Measurements from ENCODE around the gene ACLY. TPM values are rescaled to one million over a fixed set of nuclear protein-coding genes. Genes with fewer than 3 reads are reported as not detected.
"Not testable (repeated sequence)": the region's sequence is repeated elsewhere in the genome, so short reads cannot be mapped to it uniquely, and the experiment has no call there.

ACLY gene
- total RNA-seq, 1 donor from 2014 or later, result 49.1 TPM

DNA sequence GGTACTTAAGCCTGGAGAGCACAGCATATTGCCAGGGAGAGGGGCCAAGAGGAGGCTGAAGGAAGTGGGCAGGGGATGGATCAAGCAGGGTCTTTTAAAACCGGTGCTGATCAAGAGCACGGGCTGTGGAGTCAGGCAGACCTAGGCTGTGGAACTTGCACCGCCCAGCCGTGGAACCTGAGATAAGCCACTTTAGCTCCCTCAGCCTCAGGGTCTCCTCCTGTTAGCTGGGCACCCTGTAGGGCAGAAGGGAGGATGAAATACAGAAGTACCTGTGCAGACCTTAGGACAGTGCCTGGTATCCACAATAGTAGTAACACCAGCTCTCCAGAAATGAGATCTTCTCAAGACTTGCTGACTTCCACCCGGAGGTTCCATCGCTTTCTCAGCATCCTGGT lies 20.9 kb upstream of the ACLY start:
- Histone ChIP-seq H3K9ac (ENCODE audit: low read depth in 1 of 3, low read length in 3 of 3) (peak overlapping the region in 1 of 3 donors; percentile 33), H3K4me3 (ENCODE audit: low read length in 3 of 3) (peak overlapping the region in 1 of 3 donors; percentile 61), H3K27ac (ENCODE audit: low read depth, low read length) (no peak overlapping the region), H3K27me3 (ENCODE audit: control insufficient read depth in 3 of 3, insufficient read depth in 3 of 3, low read length in 3 of 3) (no peaks in the 10 kb centered on the region), H3K36me3 (ENCODE audit: control insufficient read depth in 3 of 3, insufficient read depth in 3 of 3, low read length in 3 of 3) (no peaks in the 10 kb centered on the region), H3K4me1 (ENCODE audit: control insufficient read depth in 3 of 3, insufficient read depth in 3 of 3, low read length in 3 of 3) (peaks cover 30 to 34% (median 31%) of the 10 kb centered on the region in 3 donors), H3K9me3 (ENCODE audit: control insufficient read depth in 3 of 3, low read length in 3 of 3) (no peaks in the 10 kb centered on the region)

DNA sequence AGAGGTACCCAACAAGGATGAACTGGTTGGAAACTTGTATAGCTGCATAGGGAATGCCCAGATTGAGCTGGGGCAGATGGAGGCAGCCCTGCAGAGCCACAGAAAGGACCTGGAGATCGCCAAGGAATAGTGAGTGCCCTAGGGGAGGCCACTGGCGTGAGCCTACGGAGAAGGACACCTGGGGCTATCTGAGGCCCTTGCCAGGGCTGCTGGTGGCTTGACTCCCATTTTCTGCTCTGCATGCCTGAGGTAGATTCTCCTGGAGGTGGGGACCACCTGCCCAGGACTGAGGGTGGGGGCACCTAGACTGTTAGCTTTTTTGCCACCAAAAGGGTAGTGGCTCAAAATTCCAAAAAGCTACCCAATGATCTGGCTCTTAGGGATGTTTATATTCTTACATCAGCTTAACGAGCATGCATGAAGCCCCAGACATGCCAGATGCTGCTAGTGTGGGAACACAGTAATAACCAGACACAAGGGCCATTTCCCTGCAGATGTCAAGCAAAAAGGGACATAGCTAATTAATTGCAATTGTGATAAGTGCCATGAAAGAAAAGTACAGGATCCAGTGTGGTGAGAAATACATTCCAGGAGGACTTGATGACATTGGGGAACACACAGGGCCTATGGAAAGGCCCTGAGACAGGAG lies 20.4 kb upstream of the ACLY start:
- Histone ChIP-seq H3K36me3 (ENCODE audit: control insufficient read depth in 3 of 3, insufficient read depth in 3 of 3, low read length in 3 of 3) (no peaks in the 10 kb centered on the region), H3K27me3 (ENCODE audit: control insufficient read depth in 3 of 3, insufficient read depth in 3 of 3, low read length in 3 of 3) (no peaks in the 10 kb centered on the region)

DNA sequence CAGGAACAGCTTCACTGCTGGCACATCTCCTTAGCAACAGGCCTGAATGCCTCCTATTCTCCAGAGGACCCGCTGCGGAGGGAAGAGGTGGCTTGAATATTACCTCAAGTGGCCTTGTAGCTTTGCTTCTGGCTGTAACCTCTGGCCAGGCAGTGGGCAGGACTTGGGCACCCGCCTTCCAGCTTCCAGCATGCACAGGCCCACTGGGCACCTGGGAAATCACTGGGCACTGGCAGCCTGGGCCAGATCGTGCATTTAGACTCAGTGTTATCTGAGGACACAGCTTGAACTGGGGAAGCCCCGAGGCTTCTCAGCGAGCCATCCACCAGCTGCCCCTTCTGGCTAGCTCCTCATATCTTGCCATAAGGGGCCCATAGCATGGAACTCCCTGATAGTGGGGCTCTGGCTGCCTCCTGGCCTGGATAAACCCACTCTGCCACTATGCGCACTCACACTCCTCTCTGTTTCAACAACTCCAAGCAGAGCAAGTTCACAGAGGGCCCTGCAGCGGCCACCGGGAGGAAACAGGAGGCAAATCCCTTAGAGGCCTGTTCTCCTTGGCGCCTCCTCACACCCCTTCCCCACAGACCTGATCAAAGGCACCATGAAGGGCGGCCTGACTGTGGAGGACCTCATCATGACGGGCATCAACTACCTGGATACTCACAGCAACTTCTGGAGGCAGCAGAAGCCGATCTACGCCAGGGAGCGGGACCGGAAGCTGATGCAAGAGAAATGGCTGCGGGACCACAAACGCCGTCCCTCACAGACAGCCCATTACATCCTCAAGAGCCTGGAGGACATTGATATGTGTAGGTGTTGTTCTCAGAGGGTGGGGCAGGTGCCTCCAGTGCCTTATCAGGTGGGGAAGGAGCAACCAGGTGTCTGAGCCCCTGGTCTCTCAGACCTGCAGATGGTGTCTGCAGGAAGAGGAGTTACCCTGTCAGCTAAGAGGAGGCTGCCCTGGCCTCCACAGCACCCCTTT lies 19.5 kb upstream of the ACLY start:
- peak overlapping the region; percentile 2 to 78 (median 73) for H3K9ac ChIP-seq (ENCODE audit: low read depth in 1 of 3, low read length in 3 of 3)
- H3K4me3 ChIP-seq (ENCODE audit: low read length in 3 of 3), result peak overlapping the region; percentile 43 to 61 (median 46)
- H3K36me3 ChIP-seq (ENCODE audit: control insufficient read depth in 3 of 3, insufficient read depth in 3 of 3, low read length in 3 of 3), result no peaks in the 10 kb centered on the region
- no peaks in the 10 kb centered on the region for H3K27me3 ChIP-seq (ENCODE audit: control insufficient read depth in 3 of 3, insufficient read depth in 3 of 3, low read length in 3 of 3)
- no peaks in the 10 kb centered on the region for H3K9me3 ChIP-seq (ENCODE audit: control insufficient read depth in 3 of 3, low read length in 3 of 3)
- peaks cover 30 to 34% (median 31%) of the 10 kb centered on the region in 3 donors for H3K4me1 ChIP-seq (ENCODE audit: control insufficient read depth in 3 of 3, insufficient read depth in 3 of 3, low read length in 3 of 3)
- H3K27ac ChIP-seq (ENCODE audit: low read depth, low read length), result peak overlapping the region; percentile 77

More for the DNA sequence above, 20.4 kb upstream of the ACLY start:
- H3K4me3 ChIP-seq (ENCODE audit: low read length in 3 of 3), result peak overlapping the region; percentile 5 to 61 (median 20)
- peak overlapping the region in 2 of 3 donors; percentile 73 to 78 for H3K9ac ChIP-seq (ENCODE audit: low read depth in 1 of 3, low read length in 3 of 3)
- H3K9me3 ChIP-seq (ENCODE audit: control insufficient read depth in 3 of 3, low read length in 3 of 3), result no peaks in the 10 kb centered on the region
- peak overlapping the region; percentile 77 for H3K27ac ChIP-seq (ENCODE audit: low read depth, low read length)
- peaks cover 30 to 34% (median 31%) of the 10 kb centered on the region in 3 donors for H3K4me1 ChIP-seq (ENCODE audit: control insufficient read depth in 3 of 3, insufficient read depth in 3 of 3, low read length in 3 of 3)

DNA sequence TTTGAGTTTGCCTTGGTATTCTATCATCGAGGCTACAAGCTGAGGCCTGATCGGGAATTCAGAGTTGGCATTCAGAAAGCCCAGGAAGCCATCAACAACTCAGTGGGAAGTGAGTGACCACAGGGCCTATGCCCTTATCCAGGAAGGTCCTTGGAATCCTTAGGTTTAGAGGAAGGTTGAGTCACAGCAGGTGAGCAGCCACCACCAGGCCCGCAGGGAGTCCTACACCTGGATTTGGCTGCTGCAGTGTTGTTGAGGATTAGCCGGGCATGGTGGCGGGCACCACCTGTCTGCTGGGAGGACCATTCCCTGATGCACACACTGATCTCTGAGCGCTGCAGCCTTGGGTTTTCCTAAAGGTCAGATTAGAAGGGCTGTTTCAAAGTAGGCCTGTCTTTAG lies 16.9 kb upstream of the ACLY start:
- H3K27me3 ChIP-seq (ENCODE audit: control insufficient read depth in 3 of 3, insufficient read depth in 3 of 3, low read length in 3 of 3), result no peaks in the 10 kb centered on the region
- no peak overlapping the region for H3K27ac ChIP-seq (ENCODE audit: low read depth, low read length)
- H3K9me3 ChIP-seq (ENCODE audit: control insufficient read depth in 3 of 3, low read length in 3 of 3), result no peaks in the 10 kb centered on the region
- no peak overlapping the region for H3K9ac ChIP-seq (ENCODE audit: low read depth in 1 of 3, low read length in 3 of 3)
- H3K36me3 ChIP-seq (ENCODE audit: control insufficient read depth in 3 of 3, insufficient read depth in 3 of 3, low read length in 3 of 3), result no peaks in the 10 kb centered on the region
- no peak overlapping the region for H3K4me3 ChIP-seq (ENCODE audit: low read length in 3 of 3)
- H3K4me1 ChIP-seq (ENCODE audit: control insufficient read depth in 3 of 3, insufficient read depth in 3 of 3, low read length in 3 of 3), result peaks cover 29 to 36% (median 34%) of the 10 kb centered on the region in 3 donors

DNA sequence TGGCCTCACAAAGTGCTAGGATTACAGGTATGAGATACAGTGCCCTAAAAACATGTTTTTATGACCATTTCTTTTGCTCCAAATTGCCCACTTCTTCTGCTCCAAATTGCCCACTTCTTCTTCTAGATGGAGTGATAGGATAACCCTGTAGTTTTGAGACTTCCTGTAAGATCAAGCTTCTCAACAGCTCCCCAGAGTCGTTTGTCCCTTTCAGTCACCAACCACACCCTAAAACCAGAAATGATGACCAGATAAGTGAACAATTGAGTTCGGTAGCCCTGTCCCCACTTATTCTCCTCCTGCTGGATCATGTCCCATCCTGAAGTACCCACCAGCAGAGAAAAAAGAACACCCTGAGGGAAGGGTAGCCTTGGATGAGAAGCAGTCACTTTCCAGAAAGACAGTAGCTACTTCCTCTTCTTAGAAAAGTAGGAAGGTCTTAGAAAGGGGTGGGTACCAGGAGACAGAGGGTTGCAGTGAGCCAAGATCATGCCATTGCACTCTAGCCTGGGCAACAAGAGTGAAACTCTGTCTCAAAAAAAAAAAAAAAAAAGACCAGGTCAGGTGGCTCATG lies 14.2 kb upstream of the ACLY start:
- Histone ChIP-seq H3K27ac (ENCODE audit: low read depth, low read length) (no peak overlapping the region), H3K9me3 (ENCODE audit: control insufficient read depth in 3 of 3, low read length in 3 of 3) (no peaks in the 10 kb centered on the region), H3K4me1 (ENCODE audit: control insufficient read depth in 3 of 3, insufficient read depth in 3 of 3, low read length in 3 of 3) (peaks cover 13 to 19% (median 18%) of the 10 kb centered on the region in 3 donors), H3K36me3 (ENCODE audit: control insufficient read depth in 3 of 3, insufficient read depth in 3 of 3, low read length in 3 of 3) (no peaks in the 10 kb centered on the region), H3K4me3 (ENCODE audit: low read length in 3 of 3) (no peak overlapping the region), H3K27me3 (ENCODE audit: control insufficient read depth in 3 of 3, insufficient read depth in 3 of 3, low read length in 3 of 3) (no peaks in the 10 kb centered on the region), H3K9ac (ENCODE audit: low read depth in 1 of 3, low read length in 3 of 3) (no peak overlapping the region)

DNA sequence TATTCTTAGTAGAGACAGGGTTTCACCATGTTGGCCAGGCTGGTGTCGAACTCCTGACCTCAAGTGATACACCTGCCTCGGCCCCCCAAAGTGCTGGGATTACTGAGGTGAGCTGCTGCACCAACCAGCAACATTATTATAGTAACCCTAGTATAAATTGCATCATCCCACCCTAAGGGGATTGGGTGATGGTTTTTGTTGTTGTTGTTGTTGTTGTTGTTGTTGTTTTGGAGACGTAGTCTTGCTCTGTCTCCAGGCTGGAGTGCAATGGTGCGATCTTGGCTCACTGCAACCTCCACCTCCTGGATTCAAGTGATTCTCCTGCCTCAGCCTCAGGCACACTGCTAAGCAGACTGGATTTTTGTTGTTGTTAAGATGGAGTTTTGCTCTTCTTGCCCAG lies 13.0 kb upstream of the ACLY start:
- H3K9me3 ChIP-seq (ENCODE audit: control insufficient read depth in 3 of 3, low read length in 3 of 3); H3K36me3 ChIP-seq (ENCODE audit: control insufficient read depth in 3 of 3, insufficient read depth in 3 of 3, low read length in 3 of 3); H3K4me3 ChIP-seq (ENCODE audit: low read length in 3 of 3): not testable (repeated sequence)

DNA sequence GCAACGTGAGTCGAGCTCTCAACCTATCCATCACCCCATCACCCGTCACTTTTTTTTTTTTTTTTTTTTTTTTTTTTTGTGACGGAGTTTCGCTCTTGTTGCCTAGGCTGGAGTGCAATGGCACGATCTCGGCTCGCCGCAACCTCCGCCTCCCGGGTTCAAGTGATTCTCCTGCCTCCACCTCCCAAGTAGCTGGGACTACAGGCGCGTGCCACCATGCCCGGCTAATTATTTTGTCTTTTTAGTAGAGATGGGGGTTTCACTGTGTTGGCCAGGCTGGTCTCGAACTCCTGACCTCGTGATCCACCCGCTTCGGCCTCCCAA lies 12.0 kb upstream of the ACLY start:
- H3K9me3 ChIP-seq (ENCODE audit: control insufficient read depth in 3 of 3, low read length in 3 of 3); H3K27me3 ChIP-seq (ENCODE audit: control insufficient read depth in 3 of 3, insufficient read depth in 3 of 3, low read length in 3 of 3); H3K36me3 ChIP-seq (ENCODE audit: control insufficient read depth in 3 of 3, insufficient read depth in 3 of 3, low read length in 3 of 3): not testable (repeated sequence)
- H3K4me3 ChIP-seq (ENCODE audit: low read length in 3 of 3), result peak overlapping the region; percentile 84 to 92 (median 91)
- H3K4me1 ChIP-seq (ENCODE audit: control insufficient read depth in 3 of 3, insufficient read depth in 3 of 3, low read length in 3 of 3), result peaks cover 5 to 11% (median 10%) of the 10 kb centered on the region in 3 donors
- H3K9ac ChIP-seq (ENCODE audit: low read depth in 1 of 3, low read length in 3 of 3), result peak overlapping the region; percentile 71 to 91 (median 86)
- H3K27ac ChIP-seq (ENCODE audit: low read depth, low read length), result peak overlapping the region; percentile 76

More for the DNA sequence above, 13.0 kb upstream of the ACLY start:
- H3K4me1 ChIP-seq (ENCODE audit: control insufficient read depth in 3 of 3, insufficient read depth in 3 of 3, low read length in 3 of 3), result peaks cover 5 to 11% (median 10%) of the 10 kb centered on the region in 3 donors
- not testable (repeated sequence) for H3K9ac ChIP-seq (ENCODE audit: low read depth in 1 of 3, low read length in 3 of 3); H3K27ac ChIP-seq (ENCODE audit: low read depth, low read length); H3K27me3 ChIP-seq (ENCODE audit: control insufficient read depth in 3 of 3, insufficient read depth in 3 of 3, low read length in 3 of 3)

DNA sequence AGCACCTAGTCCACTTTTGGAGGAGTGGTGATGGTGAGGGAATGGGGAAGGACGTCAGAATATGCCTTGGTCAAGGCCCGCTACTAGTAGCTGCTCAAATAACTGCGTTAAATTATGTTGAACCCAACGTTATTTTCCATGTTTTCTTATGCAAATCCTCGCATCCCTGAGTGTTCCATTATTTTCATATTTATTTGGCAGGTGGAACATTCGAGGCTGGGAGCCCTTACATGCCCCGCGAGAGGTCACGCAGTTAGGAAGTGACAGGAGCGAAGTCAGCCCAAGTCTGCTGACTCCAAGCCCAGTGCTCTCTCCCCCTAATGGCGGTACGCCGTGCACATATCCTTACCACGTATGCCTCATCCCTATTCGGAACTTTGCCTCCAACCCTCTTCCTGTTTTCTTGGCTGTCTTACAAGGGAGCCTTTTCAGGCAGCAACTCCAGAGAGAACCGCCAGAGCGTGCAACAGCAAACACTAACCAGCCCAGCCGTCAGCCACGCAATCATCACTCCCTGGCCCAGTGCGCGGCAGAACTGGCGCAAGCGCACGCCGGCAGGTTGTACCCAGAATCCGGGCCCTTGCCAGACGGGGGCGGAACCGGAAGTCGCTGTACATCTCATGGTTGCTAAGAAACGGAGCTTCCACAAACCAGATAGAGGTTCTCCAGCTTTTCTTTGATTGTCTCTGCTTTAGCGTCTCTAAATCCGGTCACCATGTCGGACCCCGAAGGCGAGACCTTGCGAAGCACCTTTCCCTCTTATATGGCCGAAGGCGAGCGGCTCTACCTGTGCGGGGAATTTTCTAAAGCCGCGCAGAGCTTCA lies 11.5 kb upstream of the ACLY start, which contains the start of gene ODAD4:
Gene ODAD4, plus strand, starts transcription at position 609 of the 824 bp plus-strand sequence. Its CDS starts 107 bp downstream, at position 716.
- H3K4me3 ChIP-seq (ENCODE audit: low read length in 3 of 3), result peak within 1 kb of the TSS; percentile 84 to 92 (median 91)
- H3K9me3 ChIP-seq (ENCODE audit: control insufficient read depth in 3 of 3, low read length in 3 of 3), result no peaks in the 10 kb centered on the region
- H3K27ac ChIP-seq (ENCODE audit: low read depth, low read length), result peak within 1 kb of the TSS; percentile 76
- H3K27me3 ChIP-seq (ENCODE audit: control insufficient read depth in 3 of 3, insufficient read depth in 3 of 3, low read length in 3 of 3), result no peaks in the 10 kb centered on the region
- peaks cover 5 to 11% (median 10%) of the 10 kb centered on the region in 3 donors for H3K4me1 ChIP-seq (ENCODE audit: control insufficient read depth in 3 of 3, insufficient read depth in 3 of 3, low read length in 3 of 3)
- H3K9ac ChIP-seq (ENCODE audit: low read depth in 1 of 3, low read length in 3 of 3), result peak within 1 kb of the TSS; percentile 71 to 91 (median 86)
- no peaks in the 10 kb centered on the region for H3K36me3 ChIP-seq (ENCODE audit: control insufficient read depth in 3 of 3, insufficient read depth in 3 of 3, low read length in 3 of 3)

DNA sequence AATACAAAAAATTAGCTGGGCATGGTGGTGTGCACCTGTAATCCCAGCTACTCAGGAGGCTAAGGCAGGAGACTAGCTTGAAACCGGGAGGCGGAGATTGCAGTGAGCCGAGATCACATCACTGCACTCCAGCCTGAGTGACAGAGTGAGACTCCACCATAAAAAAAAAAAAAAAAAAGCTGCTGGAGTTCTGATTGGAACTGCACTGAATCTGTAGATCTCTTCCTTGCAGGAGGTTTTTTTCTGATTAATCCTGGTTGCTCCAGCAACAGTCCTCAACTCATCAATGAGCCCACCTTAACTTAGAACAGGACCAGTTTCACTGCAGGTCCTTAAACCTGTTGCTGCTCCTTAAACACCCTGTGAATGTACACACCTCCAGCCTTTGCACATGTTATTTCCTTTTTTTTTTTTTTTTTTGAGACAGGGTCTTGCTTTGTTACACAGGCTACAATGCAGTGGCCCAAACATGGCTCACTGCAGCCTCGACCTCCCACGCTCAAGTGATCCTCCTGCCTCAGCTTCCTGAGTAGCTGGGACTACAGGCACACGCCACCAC lies 10.0 kb upstream of the ACLY start:
- Histone ChIP-seq H3K9ac (ENCODE audit: low read depth in 1 of 3, low read length in 3 of 3) (no peak overlapping the region), H3K27ac (ENCODE audit: low read depth, low read length) (no peak overlapping the region), H3K9me3 (ENCODE audit: control insufficient read depth in 3 of 3, low read length in 3 of 3) (no peaks in the 10 kb centered on the region), H3K4me1 (ENCODE audit: control insufficient read depth in 3 of 3, insufficient read depth in 3 of 3, low read length in 3 of 3) (peaks cover 5 to 11% (median 10%) of the 10 kb centered on the region in 3 donors), H3K27me3 (ENCODE audit: control insufficient read depth in 3 of 3, insufficient read depth in 3 of 3, low read length in 3 of 3) (no peaks in the 10 kb centered on the region), H3K4me3 (ENCODE audit: low read length in 3 of 3) (no peak overlapping the region), H3K36me3 (ENCODE audit: control insufficient read depth in 3 of 3, insufficient read depth in 3 of 3, low read length in 3 of 3) (no peaks in the 10 kb centered on the region)

All from skeletal muscle tissue (tissue), 4 donors.